Liver (tissue), 9 donors: ENCODE measurements around the gene ST6GALNAC2. TPM values are rescaled to one million over a fixed set of nuclear protein-coding genes. Genes with fewer than 3 reads are reported as not detected.

Experiments used
- DNase-seq: peaks from one replicate; pipeline ENCODE4 v3.0.0-alpha.2; 2017; ENCODE audit warnings: low spot score
- H3K27ac ChIP-seq, 2 donors: one replicate each; pipeline ENCODE4 v1.7.0; 2013; ENCODE audit warnings: inconsistent platforms in 2 of 2, low read length in 2 of 2, control low read depth in 1 of 2, low read depth in 1 of 2, mild to moderate bottlenecking in 1 of 2
- H3K27me3 ChIP-seq, 4 donors: one replicate each; pipeline versions ENCODE4 v1.6.1 to v1.7.0; 2013; ENCODE audit warnings: low read length in 3 of 4, inconsistent platforms in 1 of 4, mild to moderate bottlenecking in 1 of 4, moderate library complexity in 1 of 4; ENCODE audit not compliant: control insufficient read depth in 4 of 4, insufficient read depth in 4 of 4
- H3K36me3 ChIP-seq, 4 donors: one replicate each; pipeline versions ENCODE4 v1.6.1 to v1.7.0; 2013; ENCODE audit warnings: low read length in 3 of 4, mild to moderate bottlenecking in 3 of 4, low read depth in 1 of 4, moderate library complexity in 1 of 4; ENCODE audit not compliant: control insufficient read depth in 4 of 4, insufficient read depth in 3 of 4
- H3K4me1 ChIP-seq, 4 donors: one replicate each; pipeline versions ENCODE4 v1.6.1 to v1.7.0; 2013; ENCODE audit warnings: low read length in 3 of 4, mild to moderate bottlenecking in 3 of 4, moderate library complexity in 1 of 4; ENCODE audit not compliant: control insufficient read depth in 4 of 4, insufficient read depth in 4 of 4
- H3K4me3 ChIP-seq, 3 donors: one replicate each; pipeline versions ENCODE4 v1.6.1 to v1.7.0; 2013; ENCODE audit warnings: low read length in 3 of 3, control low read depth in 1 of 3, low read depth in 1 of 3, mild to moderate bottlenecking in 1 of 3
- H3K9ac ChIP-seq, 2 donors: one replicate each; pipeline ENCODE4 v1.7.0; 2013; ENCODE audit warnings: low read length in 2 of 2, mild to moderate bottlenecking in 2 of 2, moderate library complexity in 2 of 2, control low read depth in 1 of 2, low read depth in 1 of 2
- H3K9me3 ChIP-seq, 4 donors: one replicate each; pipeline versions ENCODE4 v1.6.1 to v1.7.0; 2013; ENCODE audit warnings: low read length in 3 of 4; ENCODE audit not compliant: control insufficient read depth in 4 of 4
- FOXA1 ChIP-seq: IDR thresholded peaks from 2 replicates; pipeline ENCODE4 v1.6.1; 2016; ENCODE audit warnings: antibody characterized with exemption
- FOXA2 ChIP-seq: IDR thresholded peaks from 2 replicates; pipeline ENCODE4 v1.6.1; 2016; ENCODE audit warnings: antibody characterized with exemption
- HNF4A ChIP-seq, 2 donors: conservative IDR thresholded peaks; 2 replicates each; pipeline ENCODE4 v1.6.1; 2016; ENCODE audit warnings: antibody characterized with exemption in 2 of 2, mild to moderate bottlenecking in 2 of 2
- RAD21 ChIP-seq, 2 donors: IDR thresholded peaks; 2 replicates each; pipeline ENCODE4 v1.6.1; 2016; ENCODE audit warnings: antibody characterized with exemption in 2 of 2, mild to moderate bottlenecking in 2 of 2
- RXRA ChIP-seq, 2 donors: IDR thresholded peaks; 2 replicates each; pipeline ENCODE4 v1.6.1; 2017 to 2018; ENCODE audit warnings: antibody characterized with exemption in 2 of 2, mild to moderate bottlenecking in 1 of 2
- SP1 ChIP-seq: IDR thresholded peaks from 2 replicates; pipeline ENCODE4 v1.6.1; 2018; ENCODE audit warnings: antibody characterized with exemption, mild to moderate bottlenecking
- YY1 ChIP-seq: IDR thresholded peaks from 2 replicates; pipeline ENCODE4 v1.6.1; 2016; ENCODE audit warnings: antibody characterized with exemption, mild to moderate bottlenecking
- WGBS: extraction: QIAGEN DNeasy Blood & Tissue Kit; methylation state at CpG from one replicate; pipeline ENCODE4 v1.1.7; 2013; 5-methylcytosine and 5-hydroxymethylcytosine counted together
- polyA plus RNA-seq, 2 donors: library from polyadenylated mRNA; stranded (reverse) in 1 of 2; unstranded in 1 of 2; fragments of 200-250 nt in 1 of 2; fragments of >200 nt in 1 of 2; fragmentation: Nextera tagmentation in 1 of 2; extraction: Ambion mirVana in 1 of 2; gene quantifications; one replicate each; pipeline versions ENCODE4 v1.2.1 to v1.2.3, GENCODE V29; 2013 to 2015
- total RNA-seq, 2 donors: library from RNA; depleted of rRNA; stranded (reverse); fragments of >200 nt; gene quantifications; one replicate each; pipeline ENCODE4 v1.2.3, GENCODE V29; 2014
- TF ChIP-seq, protein P1 (sequence below): fragments of 150-350 bp; IDR thresholded peaks from 2 replicates; pipeline ENCODE4 v1.5.1; 2017; ENCODE audit warnings: improper control_type of control experiment, low read depth, low read length; ENCODE audit not compliant: missing input control
- TF ChIP-seq, protein P2 (sequence below): IDR thresholded peaks from 2 replicates; pipeline ENCODE4 v1.6.1; 2016; ENCODE audit warnings: antibody characterized with exemption, mild to moderate bottlenecking
- TF ChIP-seq, protein P3 (sequence below): IDR thresholded peaks from 2 replicates; pipeline ENCODE4 v1.6.1; 2016; ENCODE audit warnings: antibody characterized with exemption
- donor health status: healthy.
- donor health status: healthy.
- donor health status: healthy.
- donor health status: healthy.
- donor health status: healthy.

The ST6GALNAC2 gene
- total and polyA plus RNA-seq, 4 donors = 0.52 to 2.6 (median 1.1) TPM

DNA sequence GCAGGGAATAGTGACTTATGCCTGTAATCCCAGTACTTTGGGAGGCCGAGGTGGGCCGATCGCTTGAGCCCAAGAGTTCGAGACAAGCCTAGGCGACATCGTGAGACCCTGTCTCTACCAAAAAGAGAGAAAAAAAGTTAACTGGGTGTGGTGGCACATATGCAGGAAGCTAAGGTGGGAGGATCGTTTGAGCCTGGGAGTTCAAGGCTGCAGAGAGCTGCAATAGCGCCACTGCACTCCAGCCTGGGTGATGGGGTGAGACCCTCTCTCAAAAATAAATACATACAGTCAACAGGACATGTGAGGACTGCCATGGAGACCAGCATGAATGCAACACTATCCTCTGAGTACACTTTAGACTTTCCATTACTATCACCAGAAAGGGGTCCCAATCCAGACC lies 15.4 kb upstream of the ST6GALNAC2 start (continued):
- TF ChIP-seq, protein P1, sequence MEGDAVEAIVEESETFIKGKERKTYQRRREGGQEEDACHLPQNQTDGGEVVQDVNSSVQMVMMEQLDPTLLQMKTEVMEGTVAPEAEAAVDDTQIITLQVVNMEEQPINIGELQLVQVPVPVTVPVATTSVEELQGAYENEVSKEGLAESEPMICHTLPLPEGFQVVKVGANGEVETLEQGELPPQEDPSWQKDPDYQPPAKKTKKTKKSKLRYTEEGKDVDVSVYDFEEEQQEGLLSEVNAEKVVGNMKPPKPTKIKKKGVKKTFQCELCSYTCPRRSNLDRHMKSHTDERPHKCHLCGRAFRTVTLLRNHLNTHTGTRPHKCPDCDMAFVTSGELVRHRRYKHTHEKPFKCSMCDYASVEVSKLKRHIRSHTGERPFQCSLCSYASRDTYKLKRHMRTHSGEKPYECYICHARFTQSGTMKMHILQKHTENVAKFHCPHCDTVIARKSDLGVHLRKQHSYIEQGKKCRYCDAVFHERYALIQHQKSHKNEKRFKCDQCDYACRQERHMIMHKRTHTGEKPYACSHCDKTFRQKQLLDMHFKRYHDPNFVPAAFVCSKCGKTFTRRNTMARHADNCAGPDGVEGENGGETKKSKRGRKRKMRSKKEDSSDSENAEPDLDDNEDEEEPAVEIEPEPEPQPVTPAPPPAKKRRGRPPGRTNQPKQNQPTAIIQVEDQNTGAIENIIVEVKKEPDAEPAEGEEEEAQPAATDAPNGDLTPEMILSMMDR = no peak
- TF ChIP-seq SP1 (no peak), YY1 (no peak), FOXA2 (no peak), RAD21 (IDR thresholded peaks at IDR 0.05) (no peak), FOXA1 (no peak), HNF4A (conservative IDR thresholded peaks at IDR 0.05) (no peak)
- TF ChIP-seq, protein P2, sequence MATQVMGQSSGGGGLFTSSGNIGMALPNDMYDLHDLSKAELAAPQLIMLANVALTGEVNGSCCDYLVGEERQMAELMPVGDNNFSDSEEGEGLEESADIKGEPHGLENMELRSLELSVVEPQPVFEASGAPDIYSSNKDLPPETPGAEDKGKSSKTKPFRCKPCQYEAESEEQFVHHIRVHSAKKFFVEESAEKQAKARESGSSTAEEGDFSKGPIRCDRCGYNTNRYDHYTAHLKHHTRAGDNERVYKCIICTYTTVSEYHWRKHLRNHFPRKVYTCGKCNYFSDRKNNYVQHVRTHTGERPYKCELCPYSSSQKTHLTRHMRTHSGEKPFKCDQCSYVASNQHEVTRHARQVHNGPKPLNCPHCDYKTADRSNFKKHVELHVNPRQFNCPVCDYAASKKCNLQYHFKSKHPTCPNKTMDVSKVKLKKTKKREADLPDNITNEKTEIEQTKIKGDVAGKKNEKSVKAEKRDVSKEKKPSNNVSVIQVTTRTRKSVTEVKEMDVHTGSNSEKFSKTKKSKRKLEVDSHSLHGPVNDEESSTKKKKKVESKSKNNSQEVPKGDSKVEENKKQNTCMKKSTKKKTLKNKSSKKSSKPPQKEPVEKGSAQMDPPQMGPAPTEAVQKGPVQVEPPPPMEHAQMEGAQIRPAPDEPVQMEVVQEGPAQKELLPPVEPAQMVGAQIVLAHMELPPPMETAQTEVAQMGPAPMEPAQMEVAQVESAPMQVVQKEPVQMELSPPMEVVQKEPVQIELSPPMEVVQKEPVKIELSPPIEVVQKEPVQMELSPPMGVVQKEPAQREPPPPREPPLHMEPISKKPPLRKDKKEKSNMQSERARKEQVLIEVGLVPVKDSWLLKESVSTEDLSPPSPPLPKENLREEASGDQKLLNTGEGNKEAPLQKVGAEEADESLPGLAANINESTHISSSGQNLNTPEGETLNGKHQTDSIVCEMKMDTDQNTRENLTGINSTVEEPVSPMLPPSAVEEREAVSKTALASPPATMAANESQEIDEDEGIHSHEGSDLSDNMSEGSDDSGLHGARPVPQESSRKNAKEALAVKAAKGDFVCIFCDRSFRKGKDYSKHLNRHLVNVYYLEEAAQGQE = no peak

GRCh38 chr17:76599694-76600460 lies 14.2 kb upstream of the ST6GALNAC2 start:
- TF ChIP-seq RXRA (IDR thresholded peaks at IDR 0.05) (no peak), SP1 (no peak)
- TF ChIP-seq, protein P2 = no peak
- TF ChIP-seq, protein P1 = no peak
- TF ChIP-seq, protein P3, sequence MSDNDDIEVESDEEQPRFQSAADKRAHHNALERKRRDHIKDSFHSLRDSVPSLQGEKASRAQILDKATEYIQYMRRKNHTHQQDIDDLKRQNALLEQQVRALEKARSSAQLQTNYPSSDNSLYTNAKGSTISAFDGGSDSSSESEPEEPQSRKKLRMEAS = no peak
- Histone ChIP-seq H3K4me3 (no peak overlapping the region), H3K9ac (no peak overlapping the region), H3K27me3 (no peaks in the 10 kb centered on the region), H3K4me1 (peaks cover 7 to 16% (median 8%) of the 10 kb centered on the region in 4 donors), H3K27ac (no peak overlapping the region), H3K36me3 (no peaks in the 10 kb centered on the region), H3K9me3 (no peaks in the 10 kb centered on the region)
- 80% methylated on average over 17 of the region's 17 CpGs for WGBS
- no peak for DNase-seq
